Measurements from ENCODE around the gene PSMB5. TPM values are rescaled to one million over a fixed set of nuclear protein-coding genes. Genes with fewer than 3 reads are reported as not detected.
A peak's percentile ranks its signal among the peaks of the same experiment; 100 is the strongest.

Gene PSMB5
- total and polyA plus RNA-seq, 2 of the 13 experiments (the other 11 are each of a cell fraction or from before 2014, with no cell fraction given): 705 to 871 TPM

DNA sequence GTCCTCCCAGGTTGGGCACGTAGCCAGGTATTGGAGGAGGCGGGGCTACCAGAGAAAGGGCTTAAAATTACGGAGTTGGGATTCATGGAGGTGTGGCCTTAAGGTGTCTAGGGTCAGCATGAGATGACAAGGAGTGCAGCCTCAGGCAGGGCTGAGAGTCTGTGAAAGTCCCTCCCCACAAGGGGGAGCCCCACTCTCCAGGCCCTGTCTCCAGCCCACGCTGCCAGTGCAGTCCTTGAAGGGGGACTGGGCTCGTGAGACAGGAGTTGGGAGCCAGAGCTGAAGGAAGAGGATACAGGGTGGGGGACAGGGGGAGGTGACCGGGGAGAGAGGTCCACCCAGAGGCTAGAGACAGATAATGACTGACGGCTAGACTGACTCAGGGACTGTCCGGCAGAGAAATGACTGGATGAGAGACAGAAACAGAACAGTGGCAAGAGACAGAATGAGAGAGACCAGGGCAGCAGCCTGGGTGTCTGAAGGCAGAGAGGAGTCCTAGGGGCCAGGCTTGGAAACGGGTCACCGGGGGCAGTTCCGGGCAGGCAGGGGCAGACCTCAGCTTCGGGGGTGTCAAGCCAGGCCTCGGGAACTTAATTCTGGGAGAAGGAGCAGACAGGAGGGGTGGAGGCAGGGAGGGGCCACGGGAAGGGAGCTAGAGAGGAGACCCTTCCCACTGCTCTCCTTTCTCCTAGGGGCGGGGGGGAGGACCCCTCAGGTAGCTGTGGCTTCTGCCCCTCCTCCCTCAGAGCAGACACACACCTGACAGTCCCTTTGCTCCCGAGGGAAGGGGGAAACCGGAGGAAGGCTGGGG is 21.6 kb upstream of the PSMB5 start (continued):
- TF ChIP-seq ARHGAP35 (CRISPR knock-in tag; IDR thresholded peaks at IDR 0.05; ENCODE audit: borderline replicate concordance) (peak; percentile 28; the same call in 1 of the 2 replicates), ZNF564 (CRISPR knock-in tag; IDR thresholded peaks at IDR 0.05) (no peak), STAG1 (CRISPR knock-in tag; IDR thresholded peaks at IDR 0.05) (peak; percentile 61), SALL2 (CRISPR knock-in tag; IDR thresholded peaks at IDR 0.05) (peak; percentile 47; the same call in 1 of the 2 replicates), ZNF263 (CRISPR knock-in tag; IDR thresholded peaks at IDR 0.05) (0 out of 2 replicates have a peak, but pooled peaks have one; percentile 5), SALL1 (CRISPR knock-in tag; IDR thresholded peaks at IDR 0.05) (peak; percentile 59; the same call in 1 of the 2 replicates), ZNF792 (CRISPR knock-in tag; IDR thresholded peaks at IDR 0.05) (peak; percentile 85; the same call in 1 of the 2 replicates), ARNT2 (CRISPR knock-in tag; IDR thresholded peaks at IDR 0.05; ENCODE audit: low read depth) (no peak; the same call in 1 of the 2 replicates), NCOA1 (CRISPR knock-in tag; IDR thresholded peaks at IDR 0.05) (no peak), TRIM24 (CRISPR knock-in tag; IDR thresholded peaks at IDR 0.05) (no peak), ZNF44 (CRISPR knock-in tag; IDR thresholded peaks at IDR 0.05) (no peak), ZFP82 (CRISPR knock-in tag; IDR thresholded peaks at IDR 0.05; ENCODE audit: borderline replicate concordance) (no peak), POLR2A (IDR thresholded peaks at IDR 0.05; ENCODE audit: insufficient read depth in 1 of 2, low read depth in 2 of 2, low read length in 2 of 2) (no peak), ARID2 (CRISPR knock-in tag; IDR thresholded peaks at IDR 0.05; ENCODE audit: borderline replicate concordance) (no peak), FOXM1 (CRISPR knock-in tag; IDR thresholded peaks at IDR 0.05) (no peak), TARDBP (CRISPR knock-in tag; IDR thresholded peaks at IDR 0.05) (peak; percentile 11; the same call in 1 of the 2 replicates), FOXO1 (CRISPR knock-in tag; IDR thresholded peaks at IDR 0.05) (no peak; the same call in 1 of the 2 replicates), ATF7-NPFF (CRISPR knock-in tag; IDR thresholded peaks at IDR 0.05; ENCODE audit: low read depth) (peak; percentile 59; the same call in 1 of the 2 replicates), SNRNP70 (IDR thresholded peaks at IDR 0.05; ENCODE audit: low read depth, low read length) (no peak)
- TF ChIP-seq, protein P1, sequence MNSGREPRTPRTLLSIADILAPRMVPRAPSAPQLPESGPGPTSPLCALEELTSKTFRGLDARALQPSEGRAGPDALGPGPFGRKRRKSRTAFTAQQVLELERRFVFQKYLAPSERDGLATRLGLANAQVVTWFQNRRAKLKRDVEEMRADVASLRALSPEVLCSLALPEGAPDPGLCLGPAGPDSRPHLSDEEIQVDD (CRISPR knock-in tag; IDR thresholded peaks at IDR 0.05; ENCODE audit: borderline replicate concordance): 0 out of 2 replicates have a peak, but pooled peaks have one; percentile 16
- TF ChIP-seq, protein P2, sequence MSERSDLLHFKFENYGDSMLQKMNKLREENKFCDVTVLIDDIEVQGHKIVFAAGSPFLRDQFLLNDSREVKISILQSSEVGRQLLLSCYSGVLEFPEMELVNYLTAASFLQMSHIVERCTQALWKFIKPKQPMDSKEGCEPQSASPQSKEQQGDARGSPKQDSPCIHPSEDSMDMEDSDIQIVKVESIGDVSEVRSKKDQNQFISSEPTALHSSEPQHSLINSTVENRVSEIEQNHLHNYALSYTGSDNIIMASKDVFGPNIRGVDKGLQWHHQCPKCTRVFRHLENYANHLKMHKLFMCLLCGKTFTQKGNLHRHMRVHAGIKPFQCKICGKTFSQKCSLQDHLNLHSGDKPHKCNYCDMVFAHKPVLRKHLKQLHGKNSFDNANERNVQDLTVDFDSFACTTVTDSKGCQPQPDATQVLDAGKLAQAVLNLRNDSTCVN (CRISPR knock-in tag; IDR thresholded peaks at IDR 0.05; ENCODE audit: borderline replicate concordance): peak; percentile 54
- TF ChIP-seq, protein P3, sequence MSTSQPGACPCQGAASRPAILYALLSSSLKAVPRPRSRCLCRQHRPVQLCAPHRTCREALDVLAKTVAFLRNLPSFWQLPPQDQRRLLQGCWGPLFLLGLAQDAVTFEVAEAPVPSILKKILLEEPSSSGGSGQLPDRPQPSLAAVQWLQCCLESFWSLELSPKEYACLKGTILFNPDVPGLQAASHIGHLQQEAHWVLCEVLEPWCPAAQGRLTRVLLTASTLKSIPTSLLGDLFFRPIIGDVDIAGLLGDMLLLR (CRISPR knock-in tag; IDR thresholded peaks at IDR 0.05): 0 out of 2 replicates have a peak, but pooled peaks have one; percentile 48
- TF ChIP-seq, protein P4, sequence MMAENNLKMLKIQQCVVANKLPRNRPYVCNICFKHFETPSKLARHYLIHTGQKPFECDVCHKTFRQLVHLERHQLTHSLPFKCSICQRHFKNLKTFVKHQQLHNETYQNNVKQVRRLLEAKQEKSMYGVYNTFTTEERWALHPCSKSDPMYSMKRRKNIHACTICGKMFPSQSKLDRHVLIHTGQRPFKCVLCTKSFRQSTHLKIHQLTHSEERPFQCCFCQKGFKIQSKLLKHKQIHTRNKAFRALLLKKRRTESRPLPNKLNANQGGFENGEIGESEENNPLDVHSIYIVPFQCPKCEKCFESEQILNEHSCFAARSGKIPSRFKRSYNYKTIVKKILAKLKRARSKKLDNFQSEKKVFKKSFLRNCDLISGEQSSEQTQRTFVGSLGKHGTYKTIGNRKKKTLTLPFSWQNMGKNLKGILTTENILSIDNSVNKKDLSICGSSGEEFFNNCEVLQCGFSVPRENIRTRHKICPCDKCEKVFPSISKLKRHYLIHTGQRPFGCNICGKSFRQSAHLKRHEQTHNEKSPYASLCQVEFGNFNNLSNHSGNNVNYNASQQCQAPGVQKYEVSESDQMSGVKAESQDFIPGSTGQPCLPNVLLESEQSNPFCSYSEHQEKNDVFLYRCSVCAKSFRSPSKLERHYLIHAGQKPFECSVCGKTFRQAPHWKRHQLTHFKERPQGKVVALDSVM (CRISPR knock-in tag; IDR thresholded peaks at IDR 0.05): peak; percentile 47; the same call in 1 of the 2 replicates
- TF ChIP-seq, protein P5, sequence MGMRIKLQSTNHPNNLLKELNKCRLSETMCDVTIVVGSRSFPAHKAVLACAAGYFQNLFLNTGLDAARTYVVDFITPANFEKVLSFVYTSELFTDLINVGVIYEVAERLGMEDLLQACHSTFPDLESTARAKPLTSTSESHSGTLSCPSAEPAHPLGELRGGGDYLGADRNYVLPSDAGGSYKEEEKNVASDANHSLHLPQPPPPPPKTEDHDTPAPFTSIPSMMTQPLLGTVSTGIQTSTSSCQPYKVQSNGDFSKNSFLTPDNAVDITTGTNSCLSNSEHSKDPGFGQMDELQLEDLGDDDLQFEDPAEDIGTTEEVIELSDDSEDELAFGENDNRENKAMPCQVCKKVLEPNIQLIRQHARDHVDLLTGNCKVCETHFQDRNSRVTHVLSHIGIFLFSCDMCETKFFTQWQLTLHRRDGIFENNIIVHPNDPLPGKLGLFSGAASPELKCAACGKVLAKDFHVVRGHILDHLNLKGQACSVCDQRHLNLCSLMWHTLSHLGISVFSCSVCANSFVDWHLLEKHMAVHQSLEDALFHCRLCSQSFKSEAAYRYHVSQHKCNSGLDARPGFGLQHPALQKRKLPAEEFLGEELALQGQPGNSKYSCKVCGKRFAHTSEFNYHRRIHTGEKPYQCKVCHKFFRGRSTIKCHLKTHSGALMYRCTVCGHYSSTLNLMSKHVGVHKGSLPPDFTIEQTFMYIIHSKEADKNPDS (CRISPR knock-in tag; IDR thresholded peaks at IDR 0.05): no peak
